ENCODE results near the gene CPXM1. TPM values are rescaled to one million over a fixed set of nuclear protein-coding genes. Genes with fewer than 3 reads are reported as not detected.

Gene CPXM1
- total RNA-seq, 1 donor from 2014 or later, result 0.69 TPM

DNA sequence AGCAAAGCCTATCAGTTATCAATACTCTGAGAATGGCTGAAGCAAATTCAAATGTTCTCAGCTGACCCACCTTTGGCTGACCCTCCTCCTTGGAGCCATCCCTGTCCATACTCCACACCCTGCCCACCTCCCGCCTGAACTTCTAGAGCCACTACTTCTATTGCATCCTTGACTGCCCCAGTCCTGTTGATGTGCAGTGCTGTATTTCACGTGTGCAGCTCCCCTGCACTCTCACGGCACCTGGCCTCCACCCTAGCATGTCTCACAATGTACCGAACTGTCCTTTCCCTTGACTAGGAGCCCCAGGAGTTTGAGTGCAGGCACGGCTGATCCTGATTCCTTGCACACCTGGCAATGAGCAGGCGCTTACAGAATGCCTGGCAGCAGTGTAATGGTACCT, 7.0 kb downstream of the CPXM1 start:
- TF ChIP-seq, protein P1, sequence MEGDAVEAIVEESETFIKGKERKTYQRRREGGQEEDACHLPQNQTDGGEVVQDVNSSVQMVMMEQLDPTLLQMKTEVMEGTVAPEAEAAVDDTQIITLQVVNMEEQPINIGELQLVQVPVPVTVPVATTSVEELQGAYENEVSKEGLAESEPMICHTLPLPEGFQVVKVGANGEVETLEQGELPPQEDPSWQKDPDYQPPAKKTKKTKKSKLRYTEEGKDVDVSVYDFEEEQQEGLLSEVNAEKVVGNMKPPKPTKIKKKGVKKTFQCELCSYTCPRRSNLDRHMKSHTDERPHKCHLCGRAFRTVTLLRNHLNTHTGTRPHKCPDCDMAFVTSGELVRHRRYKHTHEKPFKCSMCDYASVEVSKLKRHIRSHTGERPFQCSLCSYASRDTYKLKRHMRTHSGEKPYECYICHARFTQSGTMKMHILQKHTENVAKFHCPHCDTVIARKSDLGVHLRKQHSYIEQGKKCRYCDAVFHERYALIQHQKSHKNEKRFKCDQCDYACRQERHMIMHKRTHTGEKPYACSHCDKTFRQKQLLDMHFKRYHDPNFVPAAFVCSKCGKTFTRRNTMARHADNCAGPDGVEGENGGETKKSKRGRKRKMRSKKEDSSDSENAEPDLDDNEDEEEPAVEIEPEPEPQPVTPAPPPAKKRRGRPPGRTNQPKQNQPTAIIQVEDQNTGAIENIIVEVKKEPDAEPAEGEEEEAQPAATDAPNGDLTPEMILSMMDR (IDR thresholded peaks at IDR 0.05; ENCODE audit: borderline replicate concordance), result no peak
- no peaks in the 10 kb centered on the region for H3K9me3 ChIP-seq (replicated peaks)
- H3K36me3 ChIP-seq, result no peaks in the 10 kb centered on the region
- intact Hi-C loops (cut with micrococcal nuclease), result no loop called here
- no peaks in the 10 kb centered on the region for H3K4me1 ChIP-seq
- no peak overlapping the region for H3K4me3 ChIP-seq
- H3K27ac ChIP-seq (replicated peaks), result no peak overlapping the region
- H3K27me3 ChIP-seq (ENCODE audit: low read depth), result peaks cover 98% of the 10 kb centered on the region
- no peak for DNase-seq

DNA sequence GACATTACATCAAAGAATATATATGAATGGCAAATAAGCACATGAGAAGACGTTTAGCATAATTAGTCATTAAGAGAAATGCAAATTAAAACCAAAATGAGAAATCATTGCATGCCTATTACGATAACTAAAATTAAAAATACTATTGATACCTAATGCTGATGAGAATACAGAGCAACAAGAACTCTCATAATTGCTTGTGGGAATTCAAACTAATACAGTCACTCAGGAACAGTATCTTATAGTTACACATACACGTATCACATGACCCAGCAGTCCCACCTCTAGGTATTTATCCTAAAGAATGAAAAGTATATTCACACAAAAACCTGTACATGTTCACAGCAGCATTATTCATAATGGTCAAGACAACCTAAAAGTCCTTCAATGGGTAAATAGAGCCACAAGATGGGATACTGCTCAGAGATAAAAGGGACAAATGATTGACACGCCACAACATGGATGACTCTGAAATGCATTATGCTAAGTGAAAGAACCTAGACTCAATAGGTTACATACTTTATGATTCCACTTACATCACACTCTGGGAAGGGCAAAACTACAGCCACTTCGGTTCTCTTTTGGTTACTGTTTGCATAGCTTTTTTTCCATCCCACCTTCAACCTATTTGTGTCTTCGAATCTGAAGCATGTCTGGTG, 16.4 kb downstream of the CPXM1 start:
- TF ChIP-seq, protein P1 (IDR thresholded peaks at IDR 0.05; ENCODE audit: borderline replicate concordance), result no peak
- peaks cover 10% of the 10 kb centered on the region for H3K9me3 ChIP-seq (replicated peaks)

GRCh38 chr20:2780948-2781347, 19.5 kb downstream of the CPXM1 start:
- H3K27ac ChIP-seq (replicated peaks), result no peak overlapping the region
- TF ChIP-seq, protein P1 (IDR thresholded peaks at IDR 0.05; ENCODE audit: borderline replicate concordance), result no peak
- peaks cover 6% of the 10 kb centered on the region for H3K9me3 ChIP-seq (replicated peaks)
- no peaks in the 10 kb centered on the region for H3K4me1 ChIP-seq
- H3K36me3 ChIP-seq, result no peaks in the 10 kb centered on the region
- intact Hi-C loops (cut with micrococcal nuclease), result no loop called here
- no peak overlapping the region for H3K4me3 ChIP-seq
- no peak for DNase-seq
- peaks cover 57% of the 10 kb centered on the region for H3K27me3 ChIP-seq (ENCODE audit: low read depth)

More for the DNA sequence above, 16.4 kb downstream of the CPXM1 start:
- no peak for DNase-seq
- H3K36me3 ChIP-seq, result no peaks in the 10 kb centered on the region
- intact Hi-C loops (cut with micrococcal nuclease), result no loop called here
- H3K4me1 ChIP-seq, result no peaks in the 10 kb centered on the region
- H3K27me3 ChIP-seq (ENCODE audit: low read depth), result peaks cover 55% of the 10 kb centered on the region
- H3K27ac ChIP-seq (replicated peaks), result no peak overlapping the region
- no peak overlapping the region for H3K4me3 ChIP-seq

GRCh38 chr20:2778602-2779321, 21.7 kb downstream of the CPXM1 start:
- intact Hi-C loops (cut with micrococcal nuclease), result no loop called here
- Histone ChIP-seq H3K9me3 (replicated peaks) (peaks cover 17% of the 10 kb centered on the region), H3K4me1 (no peaks in the 10 kb centered on the region), H3K27ac (replicated peaks) (no peak overlapping the region), H3K27me3 (ENCODE audit: low read depth) (peaks cover 52% of the 10 kb centered on the region), H3K4me3 (no peak overlapping the region), H3K36me3 (no peaks in the 10 kb centered on the region)
- TF ChIP-seq, protein P1 (IDR thresholded peaks at IDR 0.05; ENCODE audit: borderline replicate concordance), result no peak
- no peak for DNase-seq

DNA sequence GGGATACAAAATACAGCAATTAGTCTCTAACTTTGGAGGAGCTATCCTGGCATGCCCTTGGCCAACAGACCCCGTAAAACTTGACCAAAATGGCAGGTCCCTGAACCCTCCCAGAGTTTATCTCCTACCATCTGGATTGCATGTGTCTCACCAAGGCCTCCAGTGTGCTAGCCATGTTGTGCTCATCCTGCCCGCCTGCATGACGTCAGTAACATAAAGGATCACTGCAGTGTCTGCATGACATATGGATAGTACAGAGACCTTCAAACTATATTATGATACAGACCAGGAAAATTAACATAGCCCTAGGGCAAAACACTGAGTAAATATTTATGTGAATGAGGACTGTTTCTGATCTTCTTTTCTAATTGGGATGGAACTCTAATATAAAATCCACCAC, 25.3 kb downstream of the CPXM1 start:
- no peak overlapping the region for H3K27ac ChIP-seq (replicated peaks)
- peaks cover 17% of the 10 kb centered on the region for H3K9me3 ChIP-seq (replicated peaks)
- H3K4me3 ChIP-seq, result no peak overlapping the region
- H3K36me3 ChIP-seq, result no peaks in the 10 kb centered on the region
- no peak for DNase-seq
- TF ChIP-seq, protein P1 (IDR thresholded peaks at IDR 0.05; ENCODE audit: borderline replicate concordance), result no peak
- no peaks in the 10 kb centered on the region for H3K4me1 ChIP-seq
- intact Hi-C loops (cut with micrococcal nuclease), result no loop called here
- peaks cover 28% of the 10 kb centered on the region for H3K27me3 ChIP-seq (ENCODE audit: low read depth)

Data from left ventricle myocardium inferior (tissue), 1 donor.